HG03571 (cell line): ENCODE measurements around the gene NT5DC2.

ENCODE experiments used
- ATAC-seq: cut with Tn5 transposase; IDR thresholded peaks from one replicate; pipeline ENCODE4 v1.9.1; 2021; ENCODE audit not compliant: unreplicated experiment

NT5DC2 gene

DNA sequence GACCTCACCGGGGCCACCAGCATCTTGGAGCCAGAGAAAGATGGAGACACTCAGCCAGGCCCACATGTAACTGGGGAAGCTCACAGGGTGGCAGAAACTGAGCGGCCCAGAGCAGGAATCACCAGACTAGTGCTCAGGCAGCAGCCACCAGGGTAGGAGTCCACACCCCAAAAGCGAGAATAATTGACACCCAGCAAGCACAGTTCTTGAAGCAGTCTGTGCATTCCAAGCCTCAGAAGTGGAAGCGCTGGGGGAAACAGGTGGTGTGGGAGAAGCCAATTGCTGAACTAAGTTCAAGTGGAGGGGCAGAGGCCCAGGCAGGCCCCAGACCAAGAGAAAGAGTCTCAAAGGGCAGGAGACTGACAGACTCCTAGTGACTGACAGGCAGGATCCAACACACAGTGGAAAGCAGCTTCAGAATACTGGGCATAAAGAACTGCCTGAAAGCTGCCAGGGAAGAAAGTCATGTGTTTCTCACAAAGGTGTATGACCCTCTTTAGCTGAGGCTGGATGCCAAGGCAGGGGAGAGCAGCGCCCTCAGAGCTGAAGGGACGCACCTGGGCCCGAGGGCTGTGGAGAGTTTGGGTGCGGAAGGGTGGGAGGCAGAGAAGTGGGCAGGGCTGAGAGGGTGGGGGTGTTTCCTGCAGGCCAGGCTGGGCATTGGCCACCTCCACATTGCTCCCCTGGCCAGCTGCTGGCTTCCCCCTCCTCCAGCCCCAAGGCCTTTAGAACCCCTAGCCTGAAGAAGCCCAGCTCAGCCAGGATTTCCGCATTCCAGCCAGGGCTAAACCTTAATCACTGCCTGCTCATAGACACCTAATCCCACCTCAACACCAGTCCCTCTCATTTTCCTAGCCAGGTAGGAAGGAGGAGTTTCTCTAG, 7.7 kb downstream of the NT5DC2 start:
- no peak for ATAC-seq

DNA sequence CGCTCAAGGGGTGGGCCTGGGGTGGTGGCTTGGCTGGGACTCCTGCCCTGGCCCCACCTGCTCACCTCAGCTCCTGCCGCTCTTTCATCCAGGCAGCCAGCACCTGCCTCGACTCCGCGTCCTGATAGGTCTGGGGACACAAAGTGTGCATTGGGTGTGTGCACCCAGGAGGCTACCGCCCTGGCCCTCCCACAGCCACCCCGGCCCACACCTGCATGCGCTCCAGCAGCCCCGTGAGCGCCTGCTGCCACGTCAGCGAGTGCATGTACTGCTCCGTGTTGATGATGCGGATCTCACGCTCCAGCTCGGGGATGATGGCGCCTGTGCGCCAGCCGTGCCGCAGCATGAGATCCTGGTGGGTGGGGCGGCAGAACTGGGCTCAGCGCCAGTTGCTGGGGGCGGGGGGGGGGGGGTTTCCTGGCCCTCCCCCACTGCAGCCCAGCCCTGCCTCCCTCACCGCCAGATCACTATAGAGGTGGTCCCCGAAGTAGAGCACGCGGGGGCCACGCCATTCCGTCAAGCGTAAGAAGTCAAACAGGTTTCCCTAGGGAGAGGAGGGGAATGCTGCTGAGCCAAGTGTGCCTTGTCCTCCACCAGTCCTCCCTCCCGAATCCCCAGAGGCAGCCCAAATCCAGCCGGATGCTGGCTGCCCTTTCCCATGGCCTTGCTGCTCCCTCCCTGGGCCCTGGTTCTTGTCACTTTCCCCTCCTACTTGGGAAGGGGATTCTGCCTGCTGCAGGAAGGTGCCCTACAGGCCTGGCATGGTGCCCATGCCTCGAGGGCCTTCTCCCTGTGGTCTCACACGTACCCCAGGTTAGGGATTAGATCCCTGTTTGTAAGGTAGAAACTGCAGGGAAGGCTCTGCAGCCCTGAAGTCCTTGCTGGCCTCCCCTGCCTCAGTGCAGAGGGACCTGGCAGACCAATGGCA, 8.6 kb downstream of the NT5DC2 start:
- ATAC-seq = no peak

DNA sequence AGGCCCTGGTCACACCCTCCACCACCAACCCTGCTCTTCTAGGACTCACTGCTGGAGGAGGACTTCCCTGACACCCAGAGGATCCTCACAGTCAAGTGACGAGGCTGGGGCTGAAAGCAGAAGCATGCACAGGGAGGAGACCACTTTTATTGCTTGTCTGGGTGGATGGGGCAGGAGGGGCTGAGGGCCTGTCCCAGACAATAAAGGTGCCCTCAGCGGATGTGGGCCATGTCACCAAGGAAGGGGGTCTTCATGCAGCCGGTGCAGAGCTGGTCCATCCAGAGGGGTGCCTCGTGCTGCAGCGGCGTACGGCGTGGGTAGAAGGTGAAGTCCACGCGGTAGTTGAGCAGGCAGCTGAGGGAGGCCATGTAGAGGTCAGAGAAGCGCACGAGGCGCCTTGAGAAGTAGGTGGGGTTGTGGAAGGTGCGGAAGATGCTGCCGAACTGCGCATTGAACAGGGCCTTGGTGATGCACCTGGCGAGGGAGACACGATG, 9.4 kb downstream of the NT5DC2 start:
- ATAC-seq = no peak

DNA sequence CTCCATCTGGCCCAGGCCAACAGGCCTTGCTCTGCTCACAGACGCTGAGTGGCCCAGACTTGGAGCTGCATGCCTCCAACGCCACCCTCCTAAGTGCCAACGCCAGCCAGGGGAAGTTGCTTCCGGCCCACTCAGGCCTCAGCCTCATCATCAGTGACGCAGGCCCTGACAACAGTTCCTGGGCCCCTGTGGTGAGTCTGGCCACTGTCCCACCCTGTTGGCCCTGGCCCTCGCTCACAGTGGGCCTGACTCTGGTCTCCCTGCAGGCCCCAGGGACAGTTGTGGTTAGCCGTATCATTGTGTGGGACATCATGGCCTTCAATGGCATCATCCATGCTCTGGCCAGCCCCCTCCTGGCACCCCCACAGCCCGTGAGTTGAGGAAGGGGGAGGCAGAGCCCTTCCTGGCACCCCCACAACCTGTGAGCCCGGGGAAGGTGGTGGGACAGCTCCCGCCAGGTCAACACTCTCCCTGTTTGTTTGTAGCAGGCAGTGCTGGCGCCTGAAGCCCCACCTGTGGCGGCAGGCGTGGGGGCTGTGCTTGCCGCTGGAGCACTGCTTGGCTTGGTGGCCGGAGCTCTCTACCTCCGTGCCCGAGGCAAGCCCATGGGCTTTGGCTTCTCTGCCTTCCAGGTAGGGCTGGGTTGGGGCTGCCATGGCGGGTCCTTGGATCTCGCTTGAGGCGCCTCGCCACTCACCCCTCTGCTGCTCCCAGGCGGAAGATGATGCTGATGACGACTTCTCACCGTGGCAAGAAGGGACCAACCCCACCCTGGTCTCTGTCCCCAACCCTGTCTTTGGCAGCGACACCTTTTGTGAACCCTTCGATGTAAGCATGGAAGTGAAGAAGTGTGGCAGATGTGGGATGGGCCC, 10.0 kb downstream of the NT5DC2 start:
- no peak for ATAC-seq

- no peak for ATAC-seq
Measured at GRCh38 chr3:52522651-52523251, 10.9 kb downstream of the NT5DC2 start.

- ATAC-seq = no peak
Measured at GRCh38 chr3:52521881-52522650, 11.6 kb downstream of the NT5DC2 start.

- ATAC-seq = no peak
Measured at GRCh38 chr3:52521488-52521824, 12.2 kb downstream of the NT5DC2 start.

GRCh38 chr3:52520716-52521487, 12.8 kb downstream of the NT5DC2 start:
- no peak for ATAC-seq

DNA sequence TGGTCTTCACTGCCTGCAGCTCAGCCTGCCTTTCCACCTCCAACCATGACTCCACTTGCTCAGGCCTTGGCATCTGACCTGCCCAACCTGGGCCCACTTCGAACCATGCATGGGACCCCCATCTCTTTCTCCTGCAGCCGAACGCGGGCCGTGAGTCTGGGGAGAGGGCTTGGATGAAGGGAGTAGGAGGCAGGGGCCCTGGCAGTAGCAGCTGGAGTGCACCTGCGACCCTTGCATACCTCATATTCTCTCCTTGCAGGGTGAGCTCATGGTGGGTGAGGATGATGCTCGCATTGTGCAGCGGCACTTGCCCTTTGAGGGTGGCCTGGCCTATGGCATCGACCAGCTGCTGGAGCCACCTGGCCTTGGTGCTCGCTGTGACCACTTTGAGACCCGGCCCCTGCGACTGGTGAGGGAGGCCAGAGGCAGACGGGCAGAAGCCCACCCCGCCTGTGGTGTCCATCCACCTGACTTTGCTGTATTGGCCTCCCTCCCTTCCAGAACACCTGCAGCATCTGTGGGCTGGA, 13.5 kb downstream of the NT5DC2 start:
- ATAC-seq = no peak

DNA sequence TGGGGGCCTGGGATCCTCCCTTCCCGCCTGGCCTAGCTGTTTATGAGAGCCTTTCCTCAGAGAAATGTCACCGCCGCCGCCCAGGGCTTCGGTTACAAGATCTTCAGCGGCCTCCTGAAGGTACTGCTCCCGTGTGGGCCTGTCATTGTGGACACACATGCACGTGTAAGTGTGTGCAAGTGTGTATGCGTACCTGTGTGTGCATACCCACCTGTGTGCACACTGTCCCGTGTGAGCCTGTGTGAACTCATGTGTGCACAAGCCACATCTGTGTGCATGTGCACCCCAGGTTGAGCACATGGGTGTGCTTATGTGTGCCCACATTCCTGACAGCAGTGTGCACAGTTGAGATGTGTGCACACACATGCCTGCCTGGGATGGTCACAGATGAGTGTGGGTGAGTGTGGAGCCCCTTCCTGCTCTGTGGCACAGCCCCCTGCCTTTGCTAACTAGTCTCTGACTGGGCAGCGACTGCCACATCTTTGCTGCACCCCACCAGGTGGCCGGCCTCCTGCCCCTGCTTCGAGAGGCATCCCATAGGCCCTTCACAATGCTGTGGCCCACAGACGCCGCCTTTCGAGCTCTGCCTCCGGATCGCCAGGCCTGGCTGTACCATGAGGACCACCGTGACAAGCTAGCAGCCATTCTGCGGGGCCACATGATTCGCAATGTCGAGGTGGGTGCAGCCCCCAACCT, 14.1 kb downstream of the NT5DC2 start:
- no peak for ATAC-seq

DNA sequence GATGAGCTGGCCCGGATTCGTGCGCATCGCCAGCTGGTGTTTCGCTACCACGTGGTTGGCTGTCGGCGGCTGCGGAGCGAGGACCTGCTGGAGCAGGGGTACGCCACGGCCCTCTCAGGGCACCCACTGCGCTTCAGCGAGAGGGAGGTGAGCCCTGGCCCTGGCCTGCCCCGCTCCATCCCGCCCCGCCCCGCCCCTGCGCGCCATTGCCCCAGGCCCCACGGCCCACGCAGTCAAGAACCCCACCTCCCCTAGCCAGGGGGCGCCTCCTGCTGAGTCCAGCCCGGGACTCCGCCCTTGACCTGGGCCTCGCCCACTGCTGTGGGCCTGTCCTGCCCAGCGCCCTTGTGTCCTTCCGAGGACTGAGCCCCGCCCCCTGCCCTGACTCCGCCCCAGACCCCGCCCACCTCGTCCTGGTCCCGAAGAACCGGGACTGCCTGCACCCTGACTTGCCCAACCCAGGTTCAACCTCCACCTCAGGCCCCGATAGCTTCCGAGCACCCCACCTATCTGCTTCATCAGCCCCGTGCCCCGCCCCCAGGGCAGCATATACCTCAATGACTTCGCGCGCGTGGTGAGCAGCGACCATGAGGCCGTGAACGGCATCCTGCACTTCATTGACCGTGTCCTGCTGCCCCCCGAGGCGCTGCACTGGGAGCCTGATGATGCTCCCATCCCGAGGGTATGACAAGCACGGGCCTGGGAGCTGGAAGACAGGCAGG, 14.8 kb downstream of the NT5DC2 start:
- ATAC-seq = no peak

GRCh38 chr3:52517796-52518722, 15.6 kb downstream of the NT5DC2 start:
- ATAC-seq = no peak

DNA sequence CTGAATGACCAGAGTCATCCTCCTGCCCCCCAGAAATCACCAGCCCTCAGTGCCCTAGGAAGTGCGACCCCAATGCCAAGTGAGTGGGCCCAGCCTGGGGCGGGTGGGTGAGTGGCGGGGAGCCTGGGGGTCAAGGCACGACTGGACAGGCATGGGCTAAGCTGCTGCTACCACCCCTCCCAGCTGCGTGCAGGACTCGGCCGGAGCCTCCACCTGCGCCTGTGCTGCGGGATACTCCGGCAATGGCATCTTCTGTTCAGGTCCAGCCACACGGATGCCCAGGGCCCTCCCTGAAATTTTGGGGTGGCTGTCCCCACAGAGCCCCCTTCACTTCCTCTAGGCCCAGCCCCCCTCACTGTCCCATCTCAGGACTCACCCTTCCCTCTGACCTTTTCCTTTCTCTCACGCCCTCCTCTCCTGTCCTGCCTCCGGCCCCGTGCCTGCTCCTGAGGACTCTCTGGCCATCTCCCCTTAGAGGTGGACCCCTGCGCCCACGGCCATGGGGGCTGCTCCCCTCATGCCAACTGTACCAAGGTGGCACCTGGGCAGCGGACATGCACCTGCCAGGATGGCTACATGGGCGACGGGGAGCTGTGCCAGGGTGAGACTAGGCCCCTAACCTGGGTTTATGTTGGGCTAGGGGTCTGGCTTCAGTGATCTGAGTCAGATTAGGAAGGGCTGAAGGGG, 17.0 kb downstream of the NT5DC2 start:
- no peak for ATAC-seq

DNA sequence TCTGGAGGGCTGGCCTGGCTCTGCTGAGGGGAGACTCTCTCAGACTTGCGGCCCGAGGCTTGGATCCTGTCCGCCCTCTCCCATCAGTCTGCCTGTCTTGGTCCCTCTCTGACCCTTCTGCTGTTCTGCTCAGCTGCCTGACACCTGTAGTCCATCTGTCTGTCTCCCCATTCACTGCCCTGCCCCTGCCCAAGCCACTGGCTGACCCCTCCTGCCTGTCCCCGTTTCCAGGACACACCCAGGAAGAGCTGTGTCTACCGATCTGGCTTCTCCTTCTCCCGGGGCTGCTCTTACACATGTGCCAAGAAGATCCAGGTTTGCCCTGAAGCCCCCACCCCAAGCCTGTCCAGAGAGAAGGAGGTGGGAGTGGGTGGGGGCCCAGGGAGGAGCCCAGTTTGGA, 18.5 kb downstream of the NT5DC2 start:
- no peak for ATAC-seq

GRCh38 chr3:52514576-52514975, 19.1 kb downstream of the NT5DC2 start:
- ATAC-seq = no peak

DNA sequence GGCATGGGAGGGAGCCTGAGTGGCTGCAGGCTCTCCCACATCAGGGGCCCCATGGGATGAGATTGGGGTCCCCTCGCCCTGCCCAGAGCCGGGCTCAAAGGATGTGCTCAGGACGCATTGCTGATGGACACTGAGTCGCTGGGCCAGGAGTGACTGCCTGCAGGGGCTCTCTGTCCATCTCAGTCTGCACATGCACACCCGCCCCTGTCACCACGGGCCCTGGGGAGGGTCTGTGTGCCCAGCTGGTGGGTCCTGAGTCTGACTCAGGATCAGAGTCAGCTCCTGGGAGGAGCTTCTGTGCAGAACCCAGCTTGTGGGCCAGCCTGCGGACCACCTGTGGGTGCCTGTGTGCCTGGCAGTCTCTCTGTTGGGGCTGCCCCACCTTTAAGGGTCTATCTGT, 20.4 kb downstream of the NT5DC2 start:
- ATAC-seq = no peak
